ENCODE measurements around the gene TM2D3.
"Not testable (repeated sequence)": the region's sequence is repeated elsewhere in the genome, so short reads cannot be mapped to it uniquely, and the experiment has no call there.

The TM2D3 gene

GRCh38 chr15:101657968-101658784, 6.0 kb upstream of the TM2D3 start:
- no peak for TF ChIP-seq CTCF (IDR thresholded peaks at IDR 0.05)
- Histone ChIP-seq H3K4me3 (ENCODE audit: low read depth in 1 of 2, low read length in 1 of 2) (no peak overlapping the region), H3K36me3 (no peaks in the 10 kb centered on the region), H3K4me1 (ENCODE audit: control insufficient read depth in 1 of 2, insufficient read depth in 1 of 2, low read depth in 1 of 2, low read length in 1 of 2) (peaks cover under 1% of the 10 kb centered on the region in 2 experiments), H3K27ac (no peak overlapping the region), H3K27me3 (no peaks in the 10 kb centered on the region), H3K9me3 (no peaks in the 10 kb centered on the region)

GRCh38 chr15:101657171-101657570, 5.0 kb upstream of the TM2D3 start:
- H3K4me1 ChIP-seq (ENCODE audit: control insufficient read depth in 1 of 2, insufficient read depth in 1 of 2, low read depth in 1 of 2, low read length in 1 of 2), result peaks cover 6 to 7% of the 10 kb centered on the region in 2 experiments
- no peaks in the 10 kb centered on the region for H3K9me3 ChIP-seq
- no peaks in the 10 kb centered on the region for H3K27me3 ChIP-seq
- TF ChIP-seq CTCF (IDR thresholded peaks at IDR 0.05), result no peak
- H3K4me3 ChIP-seq (ENCODE audit: low read depth in 1 of 2, low read length in 1 of 2), result no peak overlapping the region
- no peaks in the 10 kb centered on the region for H3K36me3 ChIP-seq
- H3K27ac ChIP-seq, result no peak overlapping the region

- not testable (repeated sequence) for H3K4me3 ChIP-seq (ENCODE audit: low read depth in 1 of 2, low read length in 1 of 2); H3K27me3 ChIP-seq; H3K27ac ChIP-seq; H3K36me3 ChIP-seq; H3K9me3 ChIP-seq
- peaks cover 23 to 27% of the 10 kb centered on the region in 2 experiments for H3K4me1 ChIP-seq (ENCODE audit: control insufficient read depth in 1 of 2, insufficient read depth in 1 of 2, low read depth in 1 of 2, low read length in 1 of 2)
Measured at GRCh38 chr15:101654624-101655337, 2.6 kb upstream of the TM2D3 start.

- H3K4me1 ChIP-seq (ENCODE audit: control insufficient read depth in 1 of 2, insufficient read depth in 1 of 2, low read depth in 1 of 2, low read length in 1 of 2), result peaks cover 29 to 32% of the 10 kb centered on the region in 2 experiments
- no peaks in the 10 kb centered on the region for H3K9me3 ChIP-seq
- no peak overlapping the region for H3K27ac ChIP-seq
- H3K4me3 ChIP-seq (ENCODE audit: low read depth in 1 of 2, low read length in 1 of 2), result no peak overlapping the region
- TF ChIP-seq CTCF (IDR thresholded peaks at IDR 0.05), result no peak
- H3K36me3 ChIP-seq, result no peaks in the 10 kb centered on the region
- H3K27me3 ChIP-seq, result no peaks in the 10 kb centered on the region
Measured at GRCh38 chr15:101654171-101654570, 2.0 kb upstream of the TM2D3 start.

GRCh38 chr15:101652786-101653430, 727 bp upstream of the TM2D3 start:
- Histone ChIP-seq H3K9me3 (no peaks in the 10 kb centered on the region), H3K27ac (peak overlapping the region; percentile 98), H3K4me3 (ENCODE audit: low read depth in 1 of 2, low read length in 1 of 2) (peak overlapping the region; percentile 87 to 94), H3K4me1 (ENCODE audit: control insufficient read depth in 1 of 2, insufficient read depth in 1 of 2, low read depth in 1 of 2, low read length in 1 of 2) (peaks cover 29 to 32% of the 10 kb centered on the region in 2 experiments), H3K27me3 (no peaks in the 10 kb centered on the region), H3K36me3 (peaks cover 10% of the 10 kb centered on the region)
- TF ChIP-seq CTCF (IDR thresholded peaks at IDR 0.05), result no peak
